Progenitor cell of endocrine pancreas (in vitro differentiated cells): ENCODE data around the gene COL24A1. TPM values are rescaled to one million over a fixed set of nuclear protein-coding genes. Genes with fewer than 3 reads are reported as not detected.
A peak's percentile ranks its signal among the peaks of the same experiment; 100 is the strongest.
"Not testable (repeated sequence)": the region's sequence is repeated elsewhere in the genome, so short reads cannot be mapped to it uniquely, and the experiment has no call there.

Experiments
- DNase-seq: peaks from one replicate; pipeline ENCODE4 v3.0.0; 2021; ENCODE audit warnings: low spot score; ENCODE audit not compliant: unreplicated experiment
- H3K27ac Mint-ChIP-seq: 2 replicates; pipeline ENCODE4 v1.8.0; 2021; ENCODE audit warnings: mild to moderate bottlenecking, moderate library complexity, mixed read lengths
- H3K27me3 Mint-ChIP-seq: 2 replicates; pipeline ENCODE4 v1.8.0; 2021; ENCODE audit warnings: mixed read lengths
- H3K36me3 Mint-ChIP-seq: 2 replicates; pipeline ENCODE4 v1.8.0; 2022; ENCODE audit warnings: mixed read lengths; ENCODE audit not compliant: insufficient read depth
- H3K4me1 Mint-ChIP-seq: 2 replicates; pipeline ENCODE4 v1.8.0; 2021; ENCODE audit warnings: low read depth, mixed read lengths
- H3K4me3 Mint-ChIP-seq: 2 replicates; pipeline ENCODE4 v1.8.0; 2021; ENCODE audit warnings: low read depth, mild to moderate bottlenecking, moderate library complexity, mixed read lengths
- H3K9me3 Mint-ChIP-seq: 2 replicates; pipeline ENCODE4 v1.8.0; 2021; ENCODE audit warnings: low read depth, mixed read lengths
- CTCF ChIP-seq: fragments of 200-600 bp; sonication (generic); IDR thresholded peaks from one replicate; pipeline ENCODE4 v1.5.0; 2021; ENCODE audit warnings: antibody characterized with exemption, mild to moderate bottlenecking; ENCODE audit not compliant: unreplicated experiment
- total RNA-seq: library from RNA; stranded (reverse); gene quantifications from 2 replicates; pipeline ENCODE4 v1.2.1, GENCODE V29; 2021

COL24A1 gene
- total RNA-seq, 1 donor from 2014 or later = 1.1 TPM

- Mint-ChIP-seq H3K36me3 (no peaks in the 10 kb centered on the region), H3K4me1 (no peaks in the 10 kb centered on the region), H3K9me3 (no peaks in the 10 kb centered on the region), H3K27me3 (peaks cover 3% of the 10 kb centered on the region), H3K4me3 (no peak overlapping the region), H3K27ac (no peak overlapping the region)
- no peak for TF ChIP-seq CTCF
- no peak for DNase-seq
Measured at GRCh38 chr1:86084998-86085397, 71.6 kb downstream of the COL24A1 start.

GRCh38 chr1:86082183-86082582, 74.4 kb downstream of the COL24A1 start:
- TF ChIP-seq CTCF = peak; percentile 26
- H3K9me3 Mint-ChIP-seq = peaks cover 8% of the 10 kb centered on the region
- no peak overlapping the region for H3K27ac Mint-ChIP-seq
- no peaks in the 10 kb centered on the region for H3K36me3 Mint-ChIP-seq
- H3K27me3 Mint-ChIP-seq = peaks cover 3% of the 10 kb centered on the region
- no peak for DNase-seq
- no peak overlapping the region for H3K4me3 Mint-ChIP-seq
- H3K4me1 Mint-ChIP-seq = no peaks in the 10 kb centered on the region

GRCh38 chr1:86072474-86072873, 84.1 kb downstream of the COL24A1 start:
- not testable (repeated sequence) for H3K27me3 Mint-ChIP-seq, DNase-seq, H3K36me3 Mint-ChIP-seq, H3K27ac Mint-ChIP-seq, H3K4me3 Mint-ChIP-seq, H3K4me1 Mint-ChIP-seq, H3K9me3 Mint-ChIP-seq

DNA sequence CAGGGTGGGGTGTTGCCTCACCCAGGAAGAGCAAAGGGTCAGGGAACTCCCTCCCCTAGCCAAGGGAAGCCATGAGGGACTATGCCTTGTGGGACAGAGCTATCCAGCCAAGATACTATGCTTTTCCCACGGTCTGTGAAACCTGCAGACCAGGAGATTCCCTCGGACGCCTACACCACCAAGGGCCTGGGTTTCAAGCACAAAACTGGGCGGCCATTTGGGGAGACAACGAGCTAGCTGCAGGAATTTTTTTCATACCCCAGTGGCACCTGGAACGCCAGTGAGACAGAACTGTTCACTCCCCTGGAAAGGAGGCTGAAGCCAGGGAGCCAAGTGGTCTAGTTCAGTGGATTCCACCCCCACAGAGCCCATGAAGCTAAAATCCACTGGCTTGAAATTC, 84.7 kb downstream of the COL24A1 start:
- not testable (repeated sequence) for H3K27me3 Mint-ChIP-seq, H3K4me1 Mint-ChIP-seq

GRCh38 chr1:86069757-86070145, 86.8 kb downstream of the COL24A1 start:
- no peak overlapping the region for H3K27ac Mint-ChIP-seq
- no peak for TF ChIP-seq CTCF
- H3K27me3 Mint-ChIP-seq = peaks cover 3% of the 10 kb centered on the region
- H3K4me1 Mint-ChIP-seq = no peaks in the 10 kb centered on the region
- no peaks in the 10 kb centered on the region for H3K36me3 Mint-ChIP-seq
- DNase-seq = no peak
- no peaks in the 10 kb centered on the region for H3K9me3 Mint-ChIP-seq
- no peak overlapping the region for H3K4me3 Mint-ChIP-seq

More for the DNA sequence above, 84.7 kb downstream of the COL24A1 start:
- not testable (repeated sequence) for H3K27ac Mint-ChIP-seq, H3K9me3 Mint-ChIP-seq, DNase-seq, H3K4me3 Mint-ChIP-seq, H3K36me3 Mint-ChIP-seq

DNA sequence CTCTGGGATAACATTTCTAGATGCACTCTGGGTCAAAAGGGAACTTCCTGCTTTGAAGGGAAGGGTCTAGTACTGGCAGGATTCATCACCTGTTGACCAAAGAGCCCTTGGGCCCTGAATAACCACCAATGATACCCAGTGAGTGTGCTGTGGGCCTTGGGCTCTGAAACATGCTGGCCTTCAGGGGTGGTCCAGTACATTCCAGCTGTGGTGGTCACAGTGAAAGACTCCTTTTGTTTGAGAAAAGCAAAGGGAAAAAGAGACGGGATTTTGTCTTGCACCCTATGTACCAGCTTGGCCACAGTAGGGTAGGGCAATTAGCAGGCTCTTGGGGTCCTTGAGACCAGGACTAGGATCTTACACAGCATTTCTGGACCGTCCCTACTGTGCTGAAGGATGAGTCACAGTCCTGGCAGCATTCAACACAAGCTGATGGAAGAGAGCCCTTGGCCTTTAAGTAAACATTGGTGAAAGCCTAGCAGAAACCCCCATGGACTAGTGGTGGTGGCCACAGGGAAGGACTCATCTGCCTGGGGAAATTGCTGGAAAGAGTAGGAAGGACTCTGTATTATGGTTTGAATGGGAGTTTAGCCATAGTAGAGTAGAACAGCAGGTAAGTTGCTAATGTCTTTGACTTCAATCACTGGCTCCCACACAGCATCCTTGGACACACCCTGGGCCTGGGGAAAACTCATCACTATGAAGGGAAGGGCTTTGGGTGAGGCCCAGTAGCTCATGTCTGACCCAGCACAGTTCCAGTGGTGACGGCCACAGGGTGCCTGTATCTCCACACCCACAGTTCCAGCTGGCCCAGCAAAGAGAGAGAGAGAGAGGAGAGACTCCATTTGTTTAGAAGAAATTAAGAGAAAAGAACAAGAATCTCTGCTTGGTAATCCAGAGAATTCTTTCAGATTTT, 87.5 kb downstream of the COL24A1 start:
- Mint-ChIP-seq H3K27me3 (peaks cover 3% of the 10 kb centered on the region), H3K9me3 (no peaks in the 10 kb centered on the region)
- no peak for TF ChIP-seq CTCF

More for the DNA sequence above, 87.5 kb downstream of the COL24A1 start:
- no peak overlapping the region for H3K27ac Mint-ChIP-seq
- no peaks in the 10 kb centered on the region for H3K4me1 Mint-ChIP-seq
- DNase-seq = no peak
- H3K4me3 Mint-ChIP-seq = no peak overlapping the region
- no peaks in the 10 kb centered on the region for H3K36me3 Mint-ChIP-seq
